B cell (primary cell): ENCODE measurements around the gene EZH1. TPM values are rescaled to one million over a fixed set of nuclear protein-coding genes. Genes with fewer than 3 reads are reported as not detected.

Experiments
- ATAC-seq: fragments of 200-7000 bp; cut with Tn5 transposase; one replicate; pipeline ENCODE4 v1.10.0; 2021; ENCODE audit warnings: low read depth, mild to moderate bottlenecking, moderate number of reproducible peaks, moderate library complexity
- CTCF ChIA-PET: fragments of 350-600 bp; sonication (Branson Sonifier 250); formaldehyde crosslinking; loops from one replicate; lab custom pipeline; 2021; ENCODE audit warnings: antibody characterized with exemption, inconsistent platforms; lab: Charles Lee
- POLR2A ChIA-PET: fragments of 350-600 bp; sonication (Branson Sonifier 250); formaldehyde crosslinking; loops from one replicate; lab custom pipeline; 2021; ENCODE audit warnings: antibody characterized with exemption; lab: Charles Lee
- DNase-seq: peaks from one replicate; pipeline ENCODE4 v3.0.0; 2013
- H2AFZ ChIP-seq: 2 replicates; pipeline ENCODE4 v1.6.1; 2012; ENCODE audit warnings: mild to moderate bottlenecking, low read depth, low read length; ENCODE audit not compliant: insufficient read depth, poor library complexity, severe bottlenecking
- H3K27ac ChIP-seq, 2 donors: 1 replicate in 1 of 2; 2 replicates in 1 of 2; pipeline ENCODE4 v1.5.1; 2012 to 2013; ENCODE audit warnings: low read length in 2 of 2, mild to moderate bottlenecking in 2 of 2, moderate library complexity in 1 of 2
- H3K27me3 ChIP-seq, 4 experiments: fragments of 200-600 bp in 1 of 4; sonication (generic) in 1 of 4; replicated peaks in 1 of 4; 1 replicate in 2 of 4; 2 replicates in 2 of 4; pipeline versions ENCODE4 v1.6.1 to v1.7.0; 2013 to 2016; ENCODE audit warnings: low read length in 3 of 4, mild to moderate bottlenecking in 2 of 4, mixed read lengths in 1 of 4, moderate library complexity in 1 of 4; ENCODE audit not compliant: insufficient read depth in 4 of 4, control insufficient read depth in 3 of 4; ENCODE audit errors: control extremely low read depth in 1 of 4
- H3K36me3 ChIP-seq, 2 experiments: replicated peaks in 1 of 2; 1 replicate in 1 of 2; 2 replicates in 1 of 2; pipeline versions ENCODE4 v1.6.1 to v1.7.1; 2013; ENCODE audit warnings: low read length in 1 of 2; ENCODE audit not compliant: insufficient read depth in 2 of 2, control insufficient read depth in 1 of 2; ENCODE audit errors: control extremely low read depth in 1 of 2, extremely low read depth in 1 of 2
- H3K4me1 ChIP-seq, 2 donors: fragments of 200-600 bp in 1 of 2; sonication (generic) in 1 of 2; 1 replicate in 1 of 2; 2 replicates in 1 of 2; pipeline versions ENCODE4 v1.5.1 to v1.6.1; 2013 to 2017; ENCODE audit warnings: low read length in 2 of 2; ENCODE audit not compliant: control insufficient read depth in 2 of 2, insufficient read depth in 2 of 2
- H3K4me2 ChIP-seq: replicated peaks from 2 replicates; pipeline ENCODE3; 2012; ENCODE audit warnings: mild to moderate bottlenecking, low read depth, low read length; ENCODE audit not compliant: poor library complexity, severe bottlenecking
- H3K4me3 ChIP-seq, 5 experiments: fragments of 200-600 bp in 1 of 5; sonication (generic) in 1 of 5; 1 replicate in 3 of 5; 2 replicates in 2 of 5; pipeline versions ENCODE4 v1.5.1 to v1.7.0; 2011 to 2016; ENCODE audit warnings: low read length in 4 of 5, mild to moderate bottlenecking in 4 of 5, low read depth in 2 of 5, control low read depth in 1 of 5, moderate library complexity in 1 of 5; ENCODE audit not compliant: insufficient read depth in 1 of 5; ENCODE audit errors: control extremely low read depth in 1 of 5, extremely low read depth in 1 of 5
- H3K79me2 ChIP-seq: fragments of 200-600 bp; sonication (generic); one replicate; pipeline ENCODE4 v1.6.0; 2016; ENCODE audit warnings: low read length; ENCODE audit not compliant: control insufficient read depth, insufficient read depth
- H3K9ac ChIP-seq: fragments of 200-600 bp; sonication (generic); 2 replicates; pipeline ENCODE4 v1.6.1; 2017; ENCODE audit warnings: mild to moderate bottlenecking, low read length, moderate library complexity
- H3K9me3 ChIP-seq, 3 donors: one replicate each; pipeline versions ENCODE4 v1.6.1 to v1.7.1; 2013; ENCODE audit warnings: low read length in 2 of 3; ENCODE audit not compliant: control insufficient read depth in 2 of 3, insufficient read depth in 1 of 3; ENCODE audit errors: control extremely low read depth in 1 of 3
- H4K20me1 ChIP-seq: 2 replicates; pipeline ENCODE4 v1.6.0; 2012; ENCODE audit warnings: mild to moderate bottlenecking, low read length; ENCODE audit not compliant: insufficient read depth, control insufficient read depth, poor library complexity, severe bottlenecking
- H3K27ac Mint-ChIP-seq: one replicate; pipeline ENCODE4 v1.8.0; 2021; ENCODE audit warnings: mixed read lengths
- H3K27me3 Mint-ChIP-seq: one replicate; pipeline ENCODE4 v1.8.0; 2021; ENCODE audit warnings: mixed read lengths
- H3K4me1 Mint-ChIP-seq: one replicate; pipeline ENCODE4 v1.8.0; 2021; ENCODE audit warnings: mixed read lengths
- H3K4me3 Mint-ChIP-seq: one replicate; pipeline ENCODE4 v1.8.0; 2021; ENCODE audit warnings: mixed read lengths
- H3K9me3 Mint-ChIP-seq: one replicate; pipeline ENCODE4 v1.8.0; 2022; ENCODE audit warnings: mixed read lengths; ENCODE audit not compliant: insufficient read depth
- EZH2 ChIP-seq: IDR thresholded peaks from 2 replicates; pipeline ENCODE4 v1.6.1; 2012; ENCODE audit warnings: borderline replicate concordance, low read depth, mild to moderate bottlenecking, moderate library complexity, low read length; ENCODE audit not compliant: insufficient read depth, poor library complexity, severe bottlenecking
- WGBS: methylation state at CpG from one replicate; pipeline ENCODE4 v1.1.5; 2013; ENCODE audit warnings: missing lambda C conversion rate; ENCODE audit not compliant: insufficient coverage; 5-methylcytosine and 5-hydroxymethylcytosine counted together
- intact Hi-C: fragments of 100-400 bp; cut with micrococcal nuclease; formaldehyde crosslinking; loops from one replicate; pipeline ENCODE4 v1.10.0; 2022
- polyA plus RNA-seq: library from polyadenylated mRNA; depleted of rRNA; stranded (reverse); fragments of >200 nt; gene quantifications from 2 replicates; pipeline ENCODE4 v1.2.3, GENCODE V29; 2012
- total RNA-seq, 2 donors: library from RNA; stranded (reverse); fragments of 120-200 nt in 1 of 2; gene quantifications; 1 replicate in 1 of 2; 2 replicates in 1 of 2; pipeline versions ENCODE4 v1.2.3 to v1.2.4, GENCODE V29; 2013 to 2022
- TF ChIP-seq, protein P1 (sequence below): fragments of 200-600 bp; IDR thresholded peaks from one replicate; pipeline ENCODE4 v1.8.0; 2022; ENCODE audit warnings: antibody characterized with exemption, mild to moderate bottlenecking

EZH1 gene
- total and polyA plus RNA-seq, 2 donors (not counting 1 experiment from before 2014, with no cell fraction given), result 115 to 169 TPM

DNA sequence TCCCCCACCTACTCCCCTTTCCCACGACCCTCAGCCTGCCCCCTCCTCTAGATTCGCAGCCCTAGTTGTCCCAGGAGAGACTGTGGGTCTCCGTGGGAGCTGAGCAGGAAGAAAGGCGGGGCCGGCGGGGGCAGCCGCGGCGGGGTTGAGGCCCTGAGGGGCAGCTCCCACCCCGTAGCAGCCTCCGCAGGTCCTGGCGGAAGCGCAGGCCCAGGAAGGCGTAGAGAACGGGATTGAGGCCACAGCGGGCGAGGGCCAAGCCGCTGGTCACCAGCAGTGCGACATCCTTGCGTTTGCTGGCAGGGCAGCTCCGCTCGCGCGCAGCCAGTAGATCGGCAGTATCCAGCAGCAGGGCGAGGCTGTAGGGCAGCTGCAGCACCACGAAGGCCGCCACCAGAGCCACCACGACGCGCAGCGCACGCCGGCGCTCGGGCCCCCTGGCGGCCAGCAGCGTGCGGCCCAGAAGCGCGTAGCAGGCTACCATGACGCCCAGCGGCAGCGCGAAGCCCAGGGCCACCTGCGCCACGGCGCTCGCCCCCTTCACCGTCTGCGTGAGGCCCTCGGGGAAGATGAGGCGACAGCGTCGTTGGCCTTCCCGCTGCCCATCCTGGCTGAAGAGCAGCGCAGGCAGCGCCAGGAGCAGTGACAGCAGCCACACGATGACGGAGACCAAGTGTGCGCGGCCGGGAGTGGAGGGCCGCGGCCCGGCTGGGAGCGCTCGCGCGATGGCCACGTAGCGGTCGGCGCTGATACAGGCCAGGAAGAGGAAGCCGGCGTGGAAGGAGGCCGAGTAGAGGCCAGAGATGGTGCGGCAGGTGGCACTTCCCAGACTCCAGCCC lies 65.1 kb downstream of the EZH1 start:
- Histone ChIP-seq H3K9me3 (peaks cover 0 to 21% (median 0%) of the 10 kb centered on the region in 3 donors), H3K27me3 (peaks cover 0 to 49% (median 21%) of the 10 kb centered on the region in 4 experiments), H3K4me3 (peak overlapping the region in 4 of 5 experiments; percentile 45 to 56 (median 50)), H3K27ac (peak overlapping the region in 1 of 2 donors; percentile 48), H3K79me2 (no peaks in the 10 kb centered on the region), H2AFZ (peak overlapping the region; percentile 82), H3K36me3 (no peaks in the 10 kb centered on the region), H3K9ac (peak overlapping the region; percentile 51), H3K4me1 (peaks cover 73 to 82% of the 10 kb centered on the region in 2 donors), H3K4me2 (peak overlapping the region; percentile 99), H4K20me1 (peaks cover 26% of the 10 kb centered on the region)
- ATAC-seq (peak; percentile 46), DNase-seq (peak; percentile 88)
- peaks cover 8% of the 10 kb centered on the region for H3K27me3 Mint-ChIP-seq
- peak overlapping the region; percentile 93 for H3K27ac Mint-ChIP-seq
- intact Hi-C loops, result loop anchor here (1.0 to 10.0 kb wide), 10 partner anchors 9 to 485 kb away; partner anchors contain the start of genes ATP6V0A1, EZH1, GHDC and MLX
- H3K9me3 Mint-ChIP-seq, result no peaks in the 10 kb centered on the region
- peak overlapping the region; percentile 92 for H3K4me3 Mint-ChIP-seq
- WGBS, result 5% methylated on average over 78 of the region's 78 CpGs
- ChIA-PET POLR2A (interaction anchor here (0.5 to 4.5 kb wide), 8 partner anchors 9 to 393 kb away, joined by 3 to 19 read pairs (median 5); partner anchors contain the start of genes NAGLU, PSMC3IP, RETREG3 and TUBG1), CTCF (interaction anchor here (0.7 to 4.9 kb wide), 14 partner anchors 8 to 144 kb away, joined by 3 to 72 read pairs (median 4); partner anchors contain the start of genes BECN1, MLX, PSMC3IP and RETREG3)
- H3K4me1 Mint-ChIP-seq, result peaks cover 67% of the 10 kb centered on the region
- TF ChIP-seq EZH2, result no peak
- TF ChIP-seq, protein P1, sequence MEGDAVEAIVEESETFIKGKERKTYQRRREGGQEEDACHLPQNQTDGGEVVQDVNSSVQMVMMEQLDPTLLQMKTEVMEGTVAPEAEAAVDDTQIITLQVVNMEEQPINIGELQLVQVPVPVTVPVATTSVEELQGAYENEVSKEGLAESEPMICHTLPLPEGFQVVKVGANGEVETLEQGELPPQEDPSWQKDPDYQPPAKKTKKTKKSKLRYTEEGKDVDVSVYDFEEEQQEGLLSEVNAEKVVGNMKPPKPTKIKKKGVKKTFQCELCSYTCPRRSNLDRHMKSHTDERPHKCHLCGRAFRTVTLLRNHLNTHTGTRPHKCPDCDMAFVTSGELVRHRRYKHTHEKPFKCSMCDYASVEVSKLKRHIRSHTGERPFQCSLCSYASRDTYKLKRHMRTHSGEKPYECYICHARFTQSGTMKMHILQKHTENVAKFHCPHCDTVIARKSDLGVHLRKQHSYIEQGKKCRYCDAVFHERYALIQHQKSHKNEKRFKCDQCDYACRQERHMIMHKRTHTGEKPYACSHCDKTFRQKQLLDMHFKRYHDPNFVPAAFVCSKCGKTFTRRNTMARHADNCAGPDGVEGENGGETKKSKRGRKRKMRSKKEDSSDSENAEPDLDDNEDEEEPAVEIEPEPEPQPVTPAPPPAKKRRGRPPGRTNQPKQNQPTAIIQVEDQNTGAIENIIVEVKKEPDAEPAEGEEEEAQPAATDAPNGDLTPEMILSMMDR, result peak; percentile 83
